ENCODE results near the gene ZNHIT3. TPM values are rescaled to one million over a fixed set of nuclear protein-coding genes. Genes with fewer than 3 reads are reported as not detected.

ZNHIT3 gene
- total and polyA plus RNA-seq, 2 experiments from 2014 or later, result 48.1 to 53.3 TPM

DNA sequence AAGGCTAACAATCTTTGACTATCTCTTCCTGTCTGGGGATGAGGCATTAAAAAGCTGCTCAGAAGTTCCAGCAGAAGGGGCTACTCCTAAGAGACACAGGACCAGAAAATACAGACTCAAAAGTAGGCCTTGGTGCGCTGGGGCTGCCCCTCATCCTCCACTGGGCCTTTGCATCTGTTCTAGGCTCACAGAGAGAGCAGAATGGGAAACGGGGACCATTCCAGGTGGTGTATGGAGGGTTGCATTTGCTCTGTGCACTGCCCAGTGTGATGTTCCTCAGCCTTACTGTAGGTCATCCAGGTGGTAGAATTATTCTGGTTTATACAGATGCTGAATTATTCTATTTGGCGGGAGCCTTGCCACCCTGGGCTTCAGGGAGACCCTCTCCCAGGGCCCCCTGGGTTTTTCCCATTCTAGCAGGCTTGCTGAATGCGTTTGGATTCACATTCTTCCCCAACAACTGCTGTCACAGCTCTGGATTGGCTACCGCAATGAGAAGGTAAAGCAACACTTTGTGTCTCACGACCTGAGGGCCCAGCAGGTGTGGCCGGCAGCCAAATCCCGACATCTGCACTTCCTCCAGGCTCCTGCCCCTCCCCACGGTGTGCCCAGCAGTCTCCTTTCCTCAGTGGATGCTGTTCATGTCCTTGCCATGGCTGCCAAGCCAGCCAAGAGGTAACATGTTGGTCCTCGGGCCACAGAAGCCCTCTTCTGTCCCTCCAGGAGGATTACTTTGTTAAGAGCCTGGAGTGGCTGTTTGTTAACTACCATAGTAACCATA, 25.0 kb upstream of the ZNHIT3 start:
- H3K9me3 ChIP-seq (ENCODE audit: low read depth), result no peaks in the 10 kb centered on the region
- H3K4me1 ChIP-seq (ENCODE audit: insufficient read depth), result no peaks in the 10 kb centered on the region
- no peak overlapping the region for H2AFZ ChIP-seq
- no peak overlapping the region for H3K4me2 ChIP-seq
- DNase-seq (ENCODE audit: low spot score), result no peak
- WGBS (ENCODE audit: low lambda C conversion rate, missing lambda C conversion rate), result 72% methylated on average over 10 of the region's 10 CpGs
- no peaks in the 10 kb centered on the region for H3K79me2 ChIP-seq
- peaks cover 24% of the 10 kb centered on the region for H3K27me3 ChIP-seq
- H3K9me2 ChIP-seq (replicated peaks; ENCODE audit: insufficient read depth), result no peaks in the 10 kb centered on the region
- H4K20me1 ChIP-seq (ENCODE audit: insufficient read depth, poor library complexity, severe bottlenecking), result no peaks in the 10 kb centered on the region
- no peak overlapping the region for H3K4me3 ChIP-seq
- H3K36me3 ChIP-seq (replicated peaks; ENCODE audit: insufficient read depth, low read depth), result no peaks in the 10 kb centered on the region
- H3K27ac ChIP-seq, result no peak overlapping the region
- no peak for TF ChIP-seq EZH2phosphoT487 (IDR thresholded peaks at IDR 0.05; ENCODE audit: low read depth, severe bottlenecking, unreplicated experiment)
- no peak for TF ChIP-seq EZH2 (IDR thresholded peaks at IDR 0.05; ENCODE audit: borderline replicate concordance)
- TF ChIP-seq, protein P1, sequence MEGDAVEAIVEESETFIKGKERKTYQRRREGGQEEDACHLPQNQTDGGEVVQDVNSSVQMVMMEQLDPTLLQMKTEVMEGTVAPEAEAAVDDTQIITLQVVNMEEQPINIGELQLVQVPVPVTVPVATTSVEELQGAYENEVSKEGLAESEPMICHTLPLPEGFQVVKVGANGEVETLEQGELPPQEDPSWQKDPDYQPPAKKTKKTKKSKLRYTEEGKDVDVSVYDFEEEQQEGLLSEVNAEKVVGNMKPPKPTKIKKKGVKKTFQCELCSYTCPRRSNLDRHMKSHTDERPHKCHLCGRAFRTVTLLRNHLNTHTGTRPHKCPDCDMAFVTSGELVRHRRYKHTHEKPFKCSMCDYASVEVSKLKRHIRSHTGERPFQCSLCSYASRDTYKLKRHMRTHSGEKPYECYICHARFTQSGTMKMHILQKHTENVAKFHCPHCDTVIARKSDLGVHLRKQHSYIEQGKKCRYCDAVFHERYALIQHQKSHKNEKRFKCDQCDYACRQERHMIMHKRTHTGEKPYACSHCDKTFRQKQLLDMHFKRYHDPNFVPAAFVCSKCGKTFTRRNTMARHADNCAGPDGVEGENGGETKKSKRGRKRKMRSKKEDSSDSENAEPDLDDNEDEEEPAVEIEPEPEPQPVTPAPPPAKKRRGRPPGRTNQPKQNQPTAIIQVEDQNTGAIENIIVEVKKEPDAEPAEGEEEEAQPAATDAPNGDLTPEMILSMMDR (IDR thresholded peaks at IDR 0.05; ENCODE audit: poor library complexity), result no peak

DNA sequence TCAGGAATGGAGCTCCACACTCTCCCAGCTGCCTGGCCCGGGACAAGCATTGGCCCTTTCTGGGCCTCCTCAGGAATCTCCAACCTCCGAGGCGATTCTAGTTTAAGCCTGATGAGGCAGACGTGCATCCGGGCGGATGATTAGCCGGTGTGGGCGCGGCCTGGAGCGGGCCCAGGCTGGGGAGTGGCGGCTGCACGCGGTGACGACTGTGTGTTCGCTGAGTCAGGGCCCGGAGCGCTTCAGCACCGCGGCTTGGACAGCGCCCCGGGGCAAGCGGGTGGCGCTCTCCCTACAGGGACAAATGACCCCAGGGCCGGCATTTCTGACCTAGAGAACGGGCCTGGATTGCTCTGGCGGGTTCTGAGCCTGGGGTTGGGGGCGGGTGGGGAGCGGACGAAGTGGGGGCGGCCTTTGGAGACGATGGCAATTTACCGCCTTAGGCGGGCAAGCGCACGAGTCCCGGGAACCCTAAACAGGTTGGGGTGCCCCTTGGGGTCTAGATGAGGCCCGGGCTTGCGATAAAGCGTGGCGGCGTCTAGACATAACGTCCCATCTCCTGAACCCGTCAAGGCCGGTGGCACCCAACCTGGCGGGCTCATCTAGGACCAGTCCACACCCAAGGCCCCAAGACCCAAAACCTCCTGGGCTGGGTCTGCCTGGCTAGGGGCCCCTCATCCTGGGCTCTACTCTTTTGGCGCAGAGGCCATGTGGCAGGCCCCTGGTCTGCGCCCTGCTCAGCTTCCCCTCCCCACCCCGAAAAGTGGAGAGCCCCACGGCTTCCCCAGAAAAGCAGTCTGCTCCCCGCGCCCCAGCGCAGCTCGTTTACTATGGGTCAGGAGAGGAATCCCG, 22.3 kb upstream of the ZNHIT3 start:
- H4K20me1 ChIP-seq (ENCODE audit: insufficient read depth, poor library complexity, severe bottlenecking), result no peaks in the 10 kb centered on the region
- no peak overlapping the region for H3K27ac ChIP-seq
- no peak overlapping the region for H3K4me2 ChIP-seq
- H3K27me3 ChIP-seq, result peaks cover 42% of the 10 kb centered on the region
- no peak for TF ChIP-seq EZH2 (IDR thresholded peaks at IDR 0.05; ENCODE audit: borderline replicate concordance)
- TF ChIP-seq EZH2phosphoT487 (IDR thresholded peaks at IDR 0.05; ENCODE audit: low read depth, severe bottlenecking, unreplicated experiment), result no peak
- TF ChIP-seq, protein P1 (IDR thresholded peaks at IDR 0.05; ENCODE audit: poor library complexity), result no peak
- H3K79me2 ChIP-seq, result no peaks in the 10 kb centered on the region
- peak; percentile 92 for DNase-seq (ENCODE audit: low spot score)
- no peak overlapping the region for H3K4me3 ChIP-seq
- H2AFZ ChIP-seq, result no peak overlapping the region
- no peaks in the 10 kb centered on the region for H3K9me3 ChIP-seq (ENCODE audit: low read depth)
- H3K36me3 ChIP-seq (replicated peaks; ENCODE audit: insufficient read depth, low read depth), result no peaks in the 10 kb centered on the region
- H3K9me2 ChIP-seq (replicated peaks; ENCODE audit: insufficient read depth), result no peaks in the 10 kb centered on the region
- H3K4me1 ChIP-seq (ENCODE audit: insufficient read depth), result no peaks in the 10 kb centered on the region
- 34% methylated on average over 50 of the region's 54 CpGs for WGBS (ENCODE audit: low lambda C conversion rate, missing lambda C conversion rate)

DNA sequence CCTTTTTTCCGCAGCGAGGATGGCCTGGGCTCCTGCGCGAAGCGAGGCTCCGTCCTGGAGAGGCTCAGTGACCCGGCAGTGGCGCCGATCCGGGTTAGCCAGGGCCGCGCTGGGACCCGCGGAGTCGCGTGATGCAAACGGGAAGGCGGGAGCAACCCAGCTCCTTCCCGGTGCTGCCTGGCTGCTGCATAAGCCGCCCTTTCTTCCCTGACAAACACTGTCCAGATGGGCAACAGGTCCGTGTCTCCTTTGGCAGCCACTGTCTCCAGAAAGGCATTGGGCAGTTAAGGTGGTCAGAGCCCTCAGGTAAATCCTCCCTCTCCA, 21.8 kb upstream of the ZNHIT3 start:
- H3K27ac ChIP-seq, result no peak overlapping the region
- DNase-seq (ENCODE audit: low spot score), result no peak
- no peaks in the 10 kb centered on the region for H3K36me3 ChIP-seq (replicated peaks; ENCODE audit: insufficient read depth, low read depth)
- TF ChIP-seq EZH2phosphoT487 (IDR thresholded peaks at IDR 0.05; ENCODE audit: low read depth, severe bottlenecking, unreplicated experiment), result no peak
- TF ChIP-seq, protein P1 (IDR thresholded peaks at IDR 0.05; ENCODE audit: poor library complexity), result no peak
- no peak for TF ChIP-seq EZH2 (IDR thresholded peaks at IDR 0.05; ENCODE audit: borderline replicate concordance)
- WGBS (ENCODE audit: low lambda C conversion rate, missing lambda C conversion rate), result 69% methylated on average over 21 of the region's 21 CpGs
- no peaks in the 10 kb centered on the region for H3K4me1 ChIP-seq (ENCODE audit: insufficient read depth)
- no peaks in the 10 kb centered on the region for H3K79me2 ChIP-seq
- H2AFZ ChIP-seq, result no peak overlapping the region
- no peaks in the 10 kb centered on the region for H4K20me1 ChIP-seq (ENCODE audit: insufficient read depth, poor library complexity, severe bottlenecking)
- H3K4me3 ChIP-seq, result no peak overlapping the region
- no peaks in the 10 kb centered on the region for H3K9me2 ChIP-seq (replicated peaks; ENCODE audit: insufficient read depth)
- H3K27me3 ChIP-seq, result peaks cover 38% of the 10 kb centered on the region
- no peaks in the 10 kb centered on the region for H3K9me3 ChIP-seq (ENCODE audit: low read depth)
- H3K4me2 ChIP-seq, result no peak overlapping the region
